HG02938 (cell line): ENCODE results near the gene GUK1.

ENCODE experiments used
- ATAC-seq: cut with Tn5 transposase; IDR thresholded peaks from one replicate; pipeline ENCODE4 v1.9.1; 2021; ENCODE audit warnings: mild to moderate bottlenecking, moderate library complexity; ENCODE audit not compliant: unreplicated experiment

GUK1 gene

DNA sequence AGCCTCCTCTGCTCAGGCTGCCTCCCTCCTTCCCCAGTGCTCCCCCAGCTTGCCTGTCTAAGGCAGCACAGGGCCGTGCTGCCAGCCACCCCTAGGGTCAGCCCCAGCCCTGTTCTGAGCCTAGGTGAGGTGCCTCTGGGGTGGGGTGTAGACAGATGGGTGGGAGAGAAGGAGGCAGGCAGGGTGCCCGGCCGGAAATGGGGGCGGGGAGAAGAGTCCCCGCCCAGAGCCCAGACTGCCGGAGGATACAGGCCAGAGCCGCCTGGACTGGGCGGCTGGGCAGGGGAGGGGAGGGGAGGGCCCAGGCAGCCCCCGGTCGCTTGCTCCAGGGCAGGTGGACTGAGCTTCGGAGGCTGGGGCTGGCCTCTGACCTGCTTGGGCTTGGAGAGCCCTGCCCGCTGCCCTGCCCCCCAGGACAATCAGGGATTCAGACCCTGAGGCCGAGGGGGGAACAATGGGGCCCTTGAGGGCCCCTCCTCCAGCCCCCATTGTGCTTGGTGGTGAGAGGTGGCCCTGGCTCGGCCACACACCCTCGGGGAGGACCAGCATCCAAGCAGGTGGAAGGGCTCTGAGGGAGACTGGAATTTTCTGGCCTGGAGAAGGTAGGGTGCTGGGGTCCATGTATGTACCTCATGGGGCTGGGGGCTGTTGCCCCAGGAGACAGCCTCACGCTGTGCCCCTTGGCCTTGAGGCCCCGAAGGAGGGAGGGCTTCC, 9.5 kb downstream of the GUK1 start, which contains the start of gene GJC2:
Gene GJC2, plus strand, starts transcription at position 525 of the 714 bp plus-strand sequence. CDS start 7,829 bp downstream, outside the sequence.
- ATAC-seq, result no peak

- no peak for ATAC-seq
Observed at GRCh38 chr1:228150120-228150460, 10.0 kb downstream of the GUK1 start.

- no peak for ATAC-seq
Observed at GRCh38 chr1:228150461-228151179, 10.5 kb downstream of the GUK1 start.

DNA sequence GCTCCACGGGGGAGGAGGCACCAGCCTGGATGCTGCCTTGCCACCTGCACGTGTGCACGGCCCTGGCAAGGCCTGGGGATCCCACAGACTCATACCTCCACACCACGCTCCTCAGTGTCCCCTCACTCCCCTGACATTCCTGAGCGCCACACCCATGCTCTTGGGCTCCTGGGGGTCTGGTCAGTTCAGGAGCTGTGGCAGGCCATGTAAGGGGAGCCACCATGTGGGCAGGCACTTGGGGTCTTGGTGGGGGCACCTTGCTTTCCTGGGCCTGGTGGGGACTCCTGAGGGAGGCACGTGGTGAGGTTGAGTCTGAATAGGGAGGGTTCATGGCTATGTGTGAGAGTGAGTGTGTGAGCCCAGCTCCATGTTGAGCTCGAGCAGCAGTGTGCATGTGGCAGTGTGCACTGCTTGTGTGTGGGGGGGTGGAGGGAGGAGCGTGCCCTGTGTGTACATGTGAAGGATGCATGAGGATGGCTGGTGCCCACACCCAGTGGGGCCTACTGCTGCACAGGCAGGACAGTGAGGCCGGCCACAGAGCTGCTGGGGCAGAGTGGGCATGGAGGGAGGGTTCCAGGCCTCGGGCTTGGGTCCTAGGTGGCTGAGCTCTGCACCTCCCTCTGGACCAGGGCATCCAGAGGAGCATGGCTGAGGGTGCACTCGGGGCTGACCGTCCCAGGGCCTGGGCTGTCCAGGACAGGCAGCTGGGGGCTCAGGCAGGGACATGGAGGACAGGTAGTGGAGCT, 11.3 kb downstream of the GUK1 start:
- ATAC-seq, result no peak

- ATAC-seq, result no peak
Observed at GRCh38 chr1:228152097-228152917, 12.2 kb downstream of the GUK1 start.

- no peak for ATAC-seq
Observed at GRCh38 chr1:228152918-228153258, 12.8 kb downstream of the GUK1 start.

- ATAC-seq, result no peak
Observed at GRCh38 chr1:228154021-228154669, 14.1 kb downstream of the GUK1 start.

DNA sequence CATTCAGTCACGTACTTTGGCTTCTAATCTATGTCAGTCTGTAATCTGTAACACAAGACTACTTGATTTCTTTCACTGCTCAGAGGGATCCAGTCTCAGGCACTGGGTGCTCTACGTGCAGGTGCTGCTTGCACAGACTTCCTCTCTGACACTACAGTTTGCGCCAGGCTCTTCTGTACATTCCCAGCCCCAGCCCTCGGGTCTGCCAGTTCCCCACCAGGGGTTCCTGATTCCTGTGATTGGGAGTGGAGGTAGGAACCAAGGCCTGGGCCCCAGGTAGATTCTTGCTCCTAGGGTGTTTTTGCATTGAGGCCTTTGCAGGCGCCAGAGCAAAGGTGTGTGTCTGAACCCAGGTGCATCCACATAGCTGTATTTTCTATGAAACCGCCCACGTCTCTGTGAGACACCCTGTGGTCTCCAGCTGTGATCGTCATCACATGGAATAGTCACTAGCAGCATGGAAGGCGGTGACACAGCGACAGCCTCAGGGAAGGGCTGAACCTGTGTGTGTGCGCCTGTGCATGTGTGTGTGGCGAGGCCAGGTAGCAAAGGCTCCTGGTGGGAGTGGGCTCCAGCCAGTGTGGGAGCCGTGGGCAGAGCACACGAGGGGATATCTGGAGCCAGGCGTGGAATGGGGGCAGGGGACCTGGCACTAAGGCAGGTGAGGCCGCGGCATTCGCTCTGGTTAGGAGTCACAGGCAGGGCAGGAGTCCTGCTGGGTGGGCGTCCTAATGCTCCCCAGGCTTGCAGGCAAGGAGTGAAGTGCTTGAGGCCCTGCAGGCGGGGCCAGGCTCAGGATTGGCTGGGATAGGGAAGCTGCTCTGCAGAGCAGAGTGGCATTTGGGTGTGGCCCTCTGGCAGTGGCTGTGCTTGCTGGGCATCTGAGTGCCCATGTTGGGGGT, 14.8 kb downstream of the GUK1 start:
- ATAC-seq, result no peak

DNA sequence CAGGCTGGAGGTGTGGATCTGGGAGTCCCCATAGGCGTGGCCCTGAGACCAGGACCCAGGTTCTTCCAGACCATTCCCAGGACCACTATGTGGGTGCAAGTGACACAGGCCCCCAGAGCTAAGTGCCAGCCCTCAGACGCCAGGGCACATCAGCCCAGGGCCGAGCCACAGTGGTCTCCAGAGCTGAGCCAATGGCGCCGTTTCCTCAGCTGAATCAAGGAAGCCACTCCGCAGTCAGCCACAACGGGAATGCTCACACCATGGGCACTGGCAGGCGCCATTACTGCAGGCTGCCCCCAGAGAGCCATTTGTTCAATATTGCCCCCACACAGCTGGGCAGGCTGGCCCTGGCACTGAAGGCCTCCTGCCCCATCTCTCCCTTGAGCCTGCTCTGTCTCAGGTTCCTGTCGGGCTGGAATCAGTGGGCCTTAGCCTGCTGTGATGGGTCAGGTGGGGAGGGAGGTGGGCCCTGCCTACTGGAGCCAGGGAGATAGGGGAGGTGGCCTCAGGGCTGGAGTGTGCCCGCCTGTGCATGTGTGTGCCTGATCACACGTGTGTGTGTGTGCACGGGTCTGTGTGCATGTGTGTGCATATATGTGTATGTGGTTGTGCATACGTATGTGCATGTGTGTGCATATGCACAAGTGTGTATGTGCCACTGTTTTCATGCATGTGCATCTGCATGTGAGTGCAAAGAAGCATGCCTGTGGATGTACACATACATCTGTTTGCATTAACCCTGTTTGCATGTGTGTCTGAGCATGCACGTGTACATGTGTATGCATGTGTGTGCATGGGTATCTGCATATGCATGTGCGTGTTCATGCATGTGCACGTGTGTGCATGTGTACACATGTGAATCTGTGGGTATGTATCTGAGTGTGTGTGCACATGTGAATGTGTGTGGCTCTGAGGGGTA, 15.8 kb downstream of the GUK1 start:
- ATAC-seq, result no peak

DNA sequence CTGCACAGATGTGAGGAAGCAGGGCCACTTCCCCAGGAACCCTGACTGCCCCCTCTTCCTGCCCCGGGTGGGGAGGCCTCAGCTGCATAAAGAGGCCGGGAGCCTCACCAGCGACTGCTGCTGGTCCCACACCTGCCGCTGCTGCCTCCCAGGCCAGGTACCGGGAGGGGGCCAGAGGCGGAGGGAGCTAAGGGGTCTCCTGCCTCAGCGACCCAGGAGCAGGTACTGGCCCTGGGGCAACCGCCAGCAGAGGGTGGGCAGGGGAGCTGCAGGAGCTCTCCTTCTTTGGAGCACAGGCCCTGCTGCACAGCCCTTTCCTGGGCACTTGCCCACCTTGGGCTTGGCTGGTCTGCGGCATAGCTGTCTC, 16.4 kb downstream of the GUK1 start:
- no peak for ATAC-seq

- ATAC-seq, result no peak
Observed at GRCh38 chr1:228156941-228157728, 17.1 kb downstream of the GUK1 start.

DNA sequence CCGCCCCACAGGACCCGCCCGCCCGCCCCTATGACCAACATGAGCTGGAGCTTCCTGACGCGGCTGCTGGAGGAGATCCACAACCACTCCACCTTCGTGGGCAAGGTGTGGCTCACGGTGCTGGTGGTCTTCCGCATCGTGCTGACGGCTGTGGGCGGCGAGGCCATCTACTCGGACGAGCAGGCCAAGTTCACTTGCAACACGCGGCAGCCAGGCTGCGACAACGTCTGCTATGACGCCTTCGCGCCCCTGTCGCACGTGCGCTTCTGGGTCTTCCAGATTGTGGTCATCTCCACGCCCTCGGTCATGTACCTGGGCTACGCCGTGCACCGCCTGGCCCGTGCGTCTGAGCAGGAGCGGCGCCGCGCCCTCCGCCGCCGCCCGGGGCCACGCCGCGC, 17.6 kb downstream of the GUK1 start:
- no peak for ATAC-seq

- ATAC-seq, result no peak
Observed at GRCh38 chr1:228158151-228159007, 18.3 kb downstream of the GUK1 start.

GRCh38 chr1:228159008-228159665, 19.1 kb downstream of the GUK1 start:
- no peak for ATAC-seq

GRCh38 chr1:228160201-228160761, 20.2 kb downstream of the GUK1 start:
- no peak for ATAC-seq

DNA sequence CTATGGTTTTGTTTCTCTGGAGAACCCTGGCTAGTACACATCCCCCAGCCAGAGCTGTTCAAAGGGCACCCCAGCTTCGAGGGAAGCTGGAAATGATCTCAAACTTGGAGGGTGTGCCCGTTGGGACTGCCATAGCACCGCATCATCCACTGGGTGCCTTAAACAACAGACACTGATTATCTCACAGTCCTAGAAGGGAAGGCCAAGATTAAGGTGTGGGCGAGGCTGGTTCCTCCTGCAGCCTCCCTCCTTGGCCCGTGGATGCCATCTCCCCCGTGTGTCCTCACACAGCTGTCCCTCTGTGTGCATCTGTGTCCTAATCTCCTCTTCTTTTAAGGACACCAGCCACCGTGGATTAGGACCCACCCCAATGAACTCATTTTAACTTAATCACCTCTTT, 21.3 kb downstream of the GUK1 start:
- no peak for ATAC-seq
